GM19397 (cell line): Measurements from ENCODE around the gene TET2.

Experiments used
- ATAC-seq: cut with Tn5 transposase; IDR thresholded peaks from one replicate; pipeline ENCODE4 v1.9.1; 2021; ENCODE audit warnings: mild to moderate bottlenecking, moderate library complexity; ENCODE audit not compliant: unreplicated experiment

The TET2 gene

GRCh38 chr4:105146276-105147015 is at the start of gene TET2:
Gene TET2, plus strand, starts transcription at chr4:105146876. Its CDS starts 87,067 bp downstream, at chr4:105233943.
- ATAC-seq, result peak; percentile 85

- no peak for ATAC-seq
Measured at GRCh38 chr4:105102016-105102415, 44.7 kb upstream of the TET2 start.

- ATAC-seq, result no peak
Measured at GRCh38 chr4:105106426-105106825, 40.2 kb upstream of the TET2 start.

- ATAC-seq, result no peak
Measured at GRCh38 chr4:105107095-105107856, 39.4 kb upstream of the TET2 start.

GRCh38 chr4:105108971-105109370 is 37.7 kb upstream of the TET2 start:
- ATAC-seq, result no peak

- no peak for ATAC-seq
Measured at GRCh38 chr4:105112274-105112673, 34.4 kb upstream of the TET2 start.

- no peak for ATAC-seq
Measured at GRCh38 chr4:105113800-105114199, 32.9 kb upstream of the TET2 start.

GRCh38 chr4:105116616-105117319 is 29.9 kb upstream of the TET2 start:
- no peak for ATAC-seq

GRCh38 chr4:105119356-105119755 is 27.3 kb upstream of the TET2 start:
- no peak for ATAC-seq

GRCh38 chr4:105120626-105121025 is 26.1 kb upstream of the TET2 start:
- no peak for ATAC-seq

GRCh38 chr4:105122350-105122749 is 24.3 kb upstream of the TET2 start:
- no peak for ATAC-seq

- no peak for ATAC-seq
Measured at GRCh38 chr4:105126311-105127169, 20.1 kb upstream of the TET2 start.

- no peak for ATAC-seq
Measured at GRCh38 chr4:105127170-105127445, 19.6 kb upstream of the TET2 start.

GRCh38 chr4:105128208-105128607 is 18.5 kb upstream of the TET2 start:
- ATAC-seq, result no peak

GRCh38 chr4:105129286-105130040 is 17.2 kb upstream of the TET2 start:
- ATAC-seq, result no peak

GRCh38 chr4:105130945-105131344 is 15.7 kb upstream of the TET2 start:
- ATAC-seq, result no peak

GRCh38 chr4:105133976-105134375 is 12.7 kb upstream of the TET2 start:
- no peak for ATAC-seq

- peak; percentile 54 for ATAC-seq
Measured at GRCh38 chr4:105135785-105136184, 10.9 kb upstream of the TET2 start.

GRCh38 chr4:105137121-105137875 is 9.4 kb upstream of the TET2 start:
- ATAC-seq, result no peak

- no peak for ATAC-seq
Measured at GRCh38 chr4:105139646-105140045, 7.0 kb upstream of the TET2 start.
